Lower lobe of right lung (tissue), 2 donors: ENCODE data around the gene OR2T2. TPM values are rescaled to one million over a fixed set of nuclear protein-coding genes. Genes with fewer than 3 reads are reported as not detected.
"Not testable (repeated sequence)": the region's sequence is repeated elsewhere in the genome, so short reads cannot be mapped to it uniquely, and the experiment has no call there.

Source experiments
- ATAC-seq, 2 donors: fragments of 200-7000 bp; cut with Tn5 transposase; one replicate each; pipeline ENCODE4 v1.9.1; 2020 to 2022; ENCODE audit warnings: mild to moderate bottlenecking in 2 of 2, moderate library complexity in 2 of 2
- DNase-seq: peaks from one replicate; pipeline ENCODE4 v3.0.0-alpha.2; 2020
- H3K27ac ChIP-seq: fragments of 200-600 bp; one replicate; pipeline ENCODE4 v1.8.0; 2022
- H3K27me3 ChIP-seq: fragments of 200-600 bp; one replicate; pipeline ENCODE4 v1.8.0; 2022; ENCODE audit warnings: low read depth
- H3K36me3 ChIP-seq: fragments of 200-600 bp; one replicate; pipeline ENCODE4 v1.8.0; 2022; ENCODE audit warnings: mild to moderate bottlenecking
- H3K4me1 ChIP-seq: fragments of 200-600 bp; one replicate; pipeline ENCODE4 v1.8.0; 2022
- H3K4me3 ChIP-seq: fragments of 200-600 bp; one replicate; pipeline ENCODE4 v1.8.0; 2022; ENCODE audit warnings: mild to moderate bottlenecking
- H3K9me3 ChIP-seq: fragments of 200-600 bp; one replicate; pipeline ENCODE4 v1.8.0; 2022
- CTCF ChIP-seq: fragments of 200-600 bp; IDR thresholded peaks from one replicate; pipeline ENCODE4 v1.8.0; 2022; ENCODE audit warnings: antibody characterized with exemption, mild to moderate bottlenecking
- intact Hi-C: fragments of 100-400 bp; cut with DNase I; formaldehyde crosslinking; loops from one replicate; pipeline ENCODE4 v1.11.0; 2022
- total RNA-seq: library from RNA; stranded (reverse); fragmentation: NEBNext Ultra II Directional; extraction: Animal tissue kit (Norgen Biotek cat#: 25700); gene quantifications from one replicate; pipeline ENCODE4 v1.2.1, GENCODE V29; 2021
- donor health status: DM: no; HTN: yes; CAD: no; lungs with severe emphysema.

The OR2T2 gene
- total RNA-seq, 1 donor from 2014 or later, result not detected

- TF ChIP-seq CTCF, result no peak
- no peak overlapping the region for H3K4me3 ChIP-seq
- H3K27me3 ChIP-seq, result no peaks in the 10 kb centered on the region
- DNase-seq (no peak), ATAC-seq (no peak)
- peaks cover 7% of the 10 kb centered on the region for H3K9me3 ChIP-seq
- H3K4me1 ChIP-seq, result no peaks in the 10 kb centered on the region
- intact Hi-C loops, result no loop called here
- H3K27ac ChIP-seq, result no peak overlapping the region
- H3K36me3 ChIP-seq, result no peaks in the 10 kb centered on the region
Measured at GRCh38 chr1:248421384-248421783, 24.1 kb upstream of the OR2T2 start.

GRCh38 chr1:248427526-248428191, 17.8 kb upstream of the OR2T2 start:
- H3K36me3 ChIP-seq, H3K27me3 ChIP-seq, intact Hi-C loops, ATAC-seq, H3K27ac ChIP-seq, DNase-seq, H3K4me1 ChIP-seq, H3K4me3 ChIP-seq, H3K9me3 ChIP-seq: not testable (repeated sequence)

GRCh38 chr1:248428192-248428533, 17.3 kb upstream of the OR2T2 start:
- H3K27ac ChIP-seq, intact Hi-C loops, DNase-seq, H3K27me3 ChIP-seq, H3K4me3 ChIP-seq, H3K4me1 ChIP-seq, H3K9me3 ChIP-seq, H3K36me3 ChIP-seq, ATAC-seq: not testable (repeated sequence)

GRCh38 chr1:248431683-248432082, 13.8 kb upstream of the OR2T2 start:
- H3K36me3 ChIP-seq, DNase-seq, H3K27me3 ChIP-seq, H3K9me3 ChIP-seq, intact Hi-C loops, H3K4me3 ChIP-seq, H3K4me1 ChIP-seq, H3K27ac ChIP-seq, ATAC-seq: not testable (repeated sequence)

- ATAC-seq, H3K9me3 ChIP-seq, H3K27me3 ChIP-seq, H3K36me3 ChIP-seq, H3K4me3 ChIP-seq, DNase-seq, H3K27ac ChIP-seq, H3K4me1 ChIP-seq, intact Hi-C loops: not testable (repeated sequence)
Measured at GRCh38 chr1:248432201-248432600, 13.2 kb upstream of the OR2T2 start.

GRCh38 chr1:248433811-248434415, 11.5 kb upstream of the OR2T2 start:
- intact Hi-C loops, ATAC-seq, H3K4me1 ChIP-seq, H3K27ac ChIP-seq, H3K27me3 ChIP-seq, DNase-seq, H3K4me3 ChIP-seq, H3K36me3 ChIP-seq, H3K9me3 ChIP-seq: not testable (repeated sequence)

GRCh38 chr1:248434913-248435312, 10.5 kb upstream of the OR2T2 start:
- ATAC-seq, H3K9me3 ChIP-seq, intact Hi-C loops, DNase-seq, H3K27me3 ChIP-seq, H3K4me1 ChIP-seq, H3K27ac ChIP-seq, H3K36me3 ChIP-seq, H3K4me3 ChIP-seq: not testable (repeated sequence)

GRCh38 chr1:248436303-248436702, 9.1 kb upstream of the OR2T2 start:
- intact Hi-C loops, H3K36me3 ChIP-seq, DNase-seq, H3K27ac ChIP-seq, ATAC-seq, H3K4me3 ChIP-seq, H3K9me3 ChIP-seq, H3K27me3 ChIP-seq, H3K4me1 ChIP-seq: not testable (repeated sequence)

- H3K4me1 ChIP-seq, H3K9me3 ChIP-seq, intact Hi-C loops, DNase-seq, H3K36me3 ChIP-seq, ATAC-seq, H3K27me3 ChIP-seq, H3K4me3 ChIP-seq, H3K27ac ChIP-seq: not testable (repeated sequence)
Measured at GRCh38 chr1:248438668-248439067, 6.8 kb upstream of the OR2T2 start.

- H3K4me1 ChIP-seq, ATAC-seq, H3K27ac ChIP-seq, intact Hi-C loops, H3K4me3 ChIP-seq, H3K9me3 ChIP-seq, H3K36me3 ChIP-seq, DNase-seq, H3K27me3 ChIP-seq: not testable (repeated sequence)
Measured at GRCh38 chr1:248439283-248439682, 6.2 kb upstream of the OR2T2 start.

- intact Hi-C loops, H3K4me3 ChIP-seq, H3K27me3 ChIP-seq, H3K27ac ChIP-seq, H3K36me3 ChIP-seq, DNase-seq, ATAC-seq, H3K4me1 ChIP-seq, H3K9me3 ChIP-seq: not testable (repeated sequence)
Measured at GRCh38 chr1:248442500-248443277, 2.7 kb upstream of the OR2T2 start.

- H3K27ac ChIP-seq, H3K27me3 ChIP-seq, H3K36me3 ChIP-seq, H3K4me3 ChIP-seq, intact Hi-C loops, ATAC-seq, H3K9me3 ChIP-seq, DNase-seq, H3K4me1 ChIP-seq: not testable (repeated sequence)
Measured at GRCh38 chr1:248444603-248445002, 834 bp upstream of the OR2T2 start.
